Tibial nerve (tissue), 4 donors: ENCODE data around the gene KRT33B. TPM values are rescaled to one million over a fixed set of nuclear protein-coding genes. Genes with fewer than 3 reads are reported as not detected.

Experiments used
- DNase-seq, 2 donors: peaks; one replicate each; pipeline ENCODE4 v3.0.0-alpha.2; 2019; ENCODE audit warnings: low spot score in 2 of 2
- H3K27ac ChIP-seq, 4 donors: fragments of 200-600 bp; sonication (generic) in 3 of 4; one replicate each; pipeline ENCODE4 v1.5.1; 2017 to 2019; ENCODE audit warnings: mild to moderate bottlenecking in 1 of 4
- H3K27me3 ChIP-seq, 2 donors: fragments of 200-600 bp; sonication (generic) in 1 of 2; one replicate each; pipeline versions ENCODE4 v1.5.1 to v1.6.0; 2017 to 2019
- H3K36me3 ChIP-seq, 3 donors: fragments of 200-600 bp; sonication (generic); one replicate each; pipeline ENCODE4 v1.5.1; 2018 to 2019
- H3K4me1 ChIP-seq, 4 donors: fragments of 200-600 bp; sonication (generic) in 3 of 4; one replicate each; pipeline ENCODE4 v1.5.1; 2017 to 2019
- H3K4me3 ChIP-seq, 4 donors: fragments of 200-600 bp; sonication (generic) in 3 of 4; one replicate each; pipeline ENCODE4 v1.5.1; 2017 to 2019; ENCODE audit warnings: mild to moderate bottlenecking in 1 of 4, moderate library complexity in 1 of 4
- H3K9me3 ChIP-seq, 4 donors: fragments of 200-600 bp; sonication (generic) in 3 of 4; one replicate each; pipeline ENCODE4 v1.5.1; 2017 to 2019
- EP300 ChIP-seq, 2 donors: sonication (generic); formaldehyde crosslinking; IDR thresholded peaks; one replicate each; pipeline ENCODE4 v1.6.1; 2017; ENCODE audit warnings: antibody characterized with exemption in 2 of 2, mild to moderate bottlenecking in 1 of 2
- POLR2A ChIP-seq, 2 donors: fragments of 450-650 bp; IDR thresholded peaks; one replicate each; pipeline ENCODE4 v1.6.1; 2017; ENCODE audit warnings: antibody characterized with exemption in 2 of 2, mild to moderate bottlenecking in 2 of 2, moderate library complexity in 2 of 2
- WGBS, 2 donors: methylation state at CpG; one replicate each; pipeline ENCODE4 v1.1.5; 2018; 5-methylcytosine and 5-hydroxymethylcytosine counted together
- total RNA-seq, 4 donors: library from RNA; depleted of rRNA; stranded (reverse); fragments of >200 nt; gene quantifications; one replicate each; pipeline ENCODE4 v1.1.0, GENCODE V29; 2016
- TF ChIP-seq, protein P1 (sequence below), 5 experiments: fragments of 200-600 bp in 3 of 5; fragments of 450-650 bp in 2 of 5; sonication (generic) in 3 of 5; IDR thresholded peaks; one replicate each; pipeline ENCODE4 v1.5.1; 2016 to 2019; ENCODE audit warnings: antibody characterized with exemption in 5 of 5, mild to moderate bottlenecking in 3 of 5, moderate library complexity in 2 of 5

KRT33B gene
- total RNA-seq: not detected

DNA sequence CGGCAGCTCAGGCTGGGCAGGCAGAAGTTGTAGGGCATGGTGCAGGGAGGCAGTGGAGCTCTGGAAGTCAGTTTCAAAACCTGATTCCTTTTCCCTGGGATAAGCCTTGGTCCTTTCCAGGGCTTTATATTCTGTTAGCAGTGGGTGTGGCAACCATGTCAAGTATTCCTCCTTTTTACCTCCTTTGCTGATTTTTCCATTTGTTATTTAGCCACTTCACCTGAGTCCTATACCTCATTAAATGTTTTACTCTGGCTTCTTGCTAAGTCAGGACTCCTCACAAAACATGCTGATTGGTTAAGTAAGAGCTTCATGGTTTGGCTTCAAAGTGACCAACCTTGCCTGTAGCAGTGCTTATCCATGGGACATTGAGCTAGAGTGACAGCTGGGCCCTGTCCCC, at the start of gene KRT33B:
Gene KRT33B (minus strand): TSS at position 101 of the 400 bp plus-strand sequence. CDS start 63 bp downstream, at position 38.
- DNase-seq: no peak
- Histone ChIP-seq H3K27ac (no peak within 1 kb of the TSS), H3K36me3 (no peaks in the 10 kb centered on the region), H3K27me3 (no peaks in the 10 kb centered on the region), H3K4me1 (peaks cover 0 to 4% (median 0%) of the 10 kb centered on the region in 4 donors), H3K9me3 (no peaks in the 10 kb centered on the region), H3K4me3 (no peak within 1 kb of the TSS)
- TF ChIP-seq, protein P1, sequence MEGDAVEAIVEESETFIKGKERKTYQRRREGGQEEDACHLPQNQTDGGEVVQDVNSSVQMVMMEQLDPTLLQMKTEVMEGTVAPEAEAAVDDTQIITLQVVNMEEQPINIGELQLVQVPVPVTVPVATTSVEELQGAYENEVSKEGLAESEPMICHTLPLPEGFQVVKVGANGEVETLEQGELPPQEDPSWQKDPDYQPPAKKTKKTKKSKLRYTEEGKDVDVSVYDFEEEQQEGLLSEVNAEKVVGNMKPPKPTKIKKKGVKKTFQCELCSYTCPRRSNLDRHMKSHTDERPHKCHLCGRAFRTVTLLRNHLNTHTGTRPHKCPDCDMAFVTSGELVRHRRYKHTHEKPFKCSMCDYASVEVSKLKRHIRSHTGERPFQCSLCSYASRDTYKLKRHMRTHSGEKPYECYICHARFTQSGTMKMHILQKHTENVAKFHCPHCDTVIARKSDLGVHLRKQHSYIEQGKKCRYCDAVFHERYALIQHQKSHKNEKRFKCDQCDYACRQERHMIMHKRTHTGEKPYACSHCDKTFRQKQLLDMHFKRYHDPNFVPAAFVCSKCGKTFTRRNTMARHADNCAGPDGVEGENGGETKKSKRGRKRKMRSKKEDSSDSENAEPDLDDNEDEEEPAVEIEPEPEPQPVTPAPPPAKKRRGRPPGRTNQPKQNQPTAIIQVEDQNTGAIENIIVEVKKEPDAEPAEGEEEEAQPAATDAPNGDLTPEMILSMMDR (IDR thresholded peaks at IDR 0.05): no peak
- no peak for TF ChIP-seq EP300 (IDR thresholded peaks at IDR 0.05)
- no peak for TF ChIP-seq POLR2A (IDR thresholded peaks at IDR 0.05)
- 91 to 100% methylated on average over 1 of the region's 1 CpG for WGBS, 2 donors

DNA sequence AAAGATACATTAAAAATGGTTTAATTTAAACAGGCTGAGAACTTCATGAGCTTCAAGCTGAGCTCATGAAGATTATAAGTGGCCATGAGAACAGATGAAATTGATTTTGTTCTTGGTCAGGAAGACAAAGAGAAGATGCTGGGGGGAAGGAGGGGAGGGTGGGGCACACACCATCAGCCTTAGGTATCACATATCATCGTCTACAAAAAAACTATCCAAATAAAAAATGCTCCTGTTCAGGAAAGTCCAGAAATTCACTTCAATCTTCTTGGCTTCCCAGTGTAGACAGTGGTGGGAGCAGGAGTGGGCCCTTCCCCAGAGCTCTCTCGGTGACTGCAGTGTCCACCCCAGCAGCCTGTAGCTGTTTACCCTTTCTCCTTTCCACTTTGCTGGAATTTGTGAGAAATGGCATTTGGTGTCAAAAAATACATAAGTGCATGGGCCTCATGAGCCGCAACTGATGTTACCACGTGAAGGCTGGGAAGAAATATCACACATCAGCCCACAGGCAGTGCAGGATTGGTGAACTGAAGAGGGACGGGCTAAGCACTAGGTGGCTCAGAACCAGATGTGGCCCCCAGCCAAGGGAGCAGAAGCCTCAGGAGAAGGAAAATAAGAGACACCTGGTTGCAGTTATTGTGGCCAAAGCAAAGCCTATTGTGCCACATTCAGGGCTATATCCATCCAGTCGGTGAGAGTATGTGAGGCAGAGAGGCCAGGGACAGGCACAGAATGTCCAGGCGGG, 48.7 kb upstream of the KRT33B start:
- Histone ChIP-seq H3K36me3 (no peaks in the 10 kb centered on the region), H3K4me3 (no peak overlapping the region), H3K4me1 (peaks cover 0 to 29% (median 0%) of the 10 kb centered on the region in 4 donors), H3K9me3 (no peaks in the 10 kb centered on the region), H3K27ac (no peak overlapping the region), H3K27me3 (no peaks in the 10 kb centered on the region)
- TF ChIP-seq POLR2A (IDR thresholded peaks at IDR 0.05) (no peak), EP300 (IDR thresholded peaks at IDR 0.05) (no peak)
- TF ChIP-seq, protein P1 (IDR thresholded peaks at IDR 0.05): no peak
- DNase-seq: no peak
- WGBS, 2 donors: 84 to 90% methylated on average over 7 of the region's 7 CpGs

DNA sequence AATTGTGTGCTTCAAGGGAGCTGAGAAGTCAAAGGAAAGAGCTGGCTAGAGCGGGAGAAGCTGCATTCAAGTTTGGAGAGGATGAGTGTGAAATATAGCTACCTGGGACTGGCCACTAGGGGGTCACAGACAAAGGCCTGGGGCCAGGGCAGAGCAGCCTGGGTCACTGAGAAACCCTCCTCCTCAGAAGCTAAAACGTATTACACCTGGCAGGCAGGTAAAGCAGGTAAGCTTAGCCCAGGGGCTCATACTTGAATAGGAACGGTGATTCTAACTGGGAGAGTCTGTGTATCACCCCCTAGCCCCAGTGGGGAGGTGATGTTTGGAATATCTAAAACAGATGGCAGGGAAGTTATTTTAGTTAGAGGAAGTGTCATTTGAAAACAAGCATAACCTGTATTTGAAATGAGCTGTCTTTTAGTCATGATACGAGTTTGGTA, 48.0 kb upstream of the KRT33B start:
- no peak for TF ChIP-seq POLR2A (IDR thresholded peaks at IDR 0.05)
- no peak for TF ChIP-seq EP300 (IDR thresholded peaks at IDR 0.05)
- no peak for DNase-seq
- Histone ChIP-seq H3K27ac (no peak overlapping the region), H3K27me3 (no peaks in the 10 kb centered on the region), H3K36me3 (no peaks in the 10 kb centered on the region), H3K9me3 (no peaks in the 10 kb centered on the region), H3K4me1 (peaks cover 0 to 29% (median 0%) of the 10 kb centered on the region in 4 donors), H3K4me3 (no peak overlapping the region)
- 49 to 61% methylated on average over 4 of the region's 4 CpGs for WGBS, 2 donors

DNA sequence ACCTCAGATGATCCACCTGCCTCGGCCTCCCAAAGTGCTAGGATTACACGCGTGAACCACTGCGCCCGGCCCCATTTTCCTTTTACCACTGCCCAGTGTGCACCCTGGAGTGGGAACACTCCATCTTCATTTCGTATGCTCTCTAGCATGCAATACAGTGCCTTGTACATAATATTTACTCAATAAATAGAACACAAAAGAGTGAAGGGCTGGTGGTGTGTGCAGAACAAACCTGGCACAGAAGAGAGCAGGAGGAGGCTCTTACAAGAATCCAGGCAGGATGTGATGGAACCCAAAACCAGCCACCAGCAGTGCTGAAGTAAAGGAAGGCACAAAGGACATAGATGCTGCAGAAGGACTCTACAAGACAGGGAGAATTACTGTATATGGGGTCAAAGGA, 47.5 kb upstream of the KRT33B start:
- WGBS, 2 donors: 94 to 97% methylated on average over 6 of the region's 6 CpGs
- H3K27ac ChIP-seq: no peak overlapping the region

DNA sequence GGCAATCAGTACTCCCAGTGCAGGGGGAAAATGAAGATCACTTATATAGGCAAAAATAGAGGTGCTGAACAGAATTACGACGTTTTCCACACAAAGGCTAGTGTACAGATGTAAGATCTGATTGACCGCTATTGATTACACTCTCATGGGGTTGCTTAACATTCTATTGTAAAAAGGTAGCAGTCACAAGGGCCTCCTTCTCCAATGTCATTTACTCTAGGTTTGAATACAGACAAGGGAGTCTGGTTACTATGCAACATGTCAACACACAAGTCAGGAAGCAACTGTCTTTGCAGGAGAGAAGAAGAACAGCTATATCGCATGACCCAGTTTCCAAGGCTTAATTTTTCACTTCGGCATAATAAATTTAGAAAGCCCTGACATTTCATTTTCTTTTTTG, 46.9 kb upstream of the KRT33B start:
- no peak for DNase-seq
- H3K9me3 ChIP-seq: no peaks in the 10 kb centered on the region
- no peaks in the 10 kb centered on the region for H3K27me3 ChIP-seq
- H3K4me1 ChIP-seq: peaks cover 0 to 29% (median 0%) of the 10 kb centered on the region in 4 donors
- no peak overlapping the region for H3K4me3 ChIP-seq
- peak overlapping the region in 1 of 4 donors; percentile 53 for H3K27ac ChIP-seq
- 74 to 79% methylated on average over 5 of the region's 5 CpGs for WGBS, 2 donors
- TF ChIP-seq, protein P1 (IDR thresholded peaks at IDR 0.05): no peak
- TF ChIP-seq POLR2A (IDR thresholded peaks at IDR 0.05) (no peak), EP300 (IDR thresholded peaks at IDR 0.05) (no peak)
- no peaks in the 10 kb centered on the region for H3K36me3 ChIP-seq

More for the DNA sequence above, 47.5 kb upstream of the KRT33B start:
- H3K9me3 ChIP-seq: no peaks in the 10 kb centered on the region
- DNase-seq: no peak
- H3K4me1 ChIP-seq: peaks cover 0 to 29% (median 0%) of the 10 kb centered on the region in 4 donors
- no peak overlapping the region for H3K4me3 ChIP-seq
- no peak for TF ChIP-seq POLR2A (IDR thresholded peaks at IDR 0.05)
- TF ChIP-seq, protein P1 (IDR thresholded peaks at IDR 0.05): no peak
- TF ChIP-seq EP300 (IDR thresholded peaks at IDR 0.05): no peak
- H3K36me3 ChIP-seq: no peaks in the 10 kb centered on the region
- no peaks in the 10 kb centered on the region for H3K27me3 ChIP-seq
